Esophagus (tissue), 2 donors: Measurements from ENCODE around the gene SRSF9. TPM values are rescaled to one million over a fixed set of nuclear protein-coding genes. Genes with fewer than 3 reads are reported as not detected.
A peak's percentile ranks its signal among the peaks of the same experiment; 100 is the strongest.
"Not testable (repeated sequence)": the region's sequence is repeated elsewhere in the genome, so short reads cannot be mapped to it uniquely, and the experiment has no call there.

ENCODE experiments used
- H3K27ac ChIP-seq, 2 donors: one replicate each; pipeline ENCODE4 v1.5.1; 2013; ENCODE audit warnings: low read depth in 2 of 2, mild to moderate bottlenecking in 2 of 2, inconsistent platforms in 1 of 2, low read length in 1 of 2, moderate library complexity in 1 of 2
- H3K27me3 ChIP-seq, 2 donors: one replicate each; pipeline ENCODE4 v1.6.1; 2013; ENCODE audit warnings: low read length in 2 of 2, control low read depth in 1 of 2, mild to moderate bottlenecking in 1 of 2; ENCODE audit not compliant: insufficient read depth in 2 of 2, control insufficient read depth in 1 of 2
- H3K36me3 ChIP-seq, 2 donors: one replicate each; pipeline ENCODE4 v1.6.1; 2013; ENCODE audit warnings: low read length in 1 of 2; ENCODE audit not compliant: control insufficient read depth in 2 of 2, insufficient read depth in 2 of 2
- H3K4me1 ChIP-seq, 2 donors: one replicate each; pipeline ENCODE4 v1.6.1; 2013; ENCODE audit warnings: low read length in 1 of 2; ENCODE audit not compliant: control insufficient read depth in 2 of 2, insufficient read depth in 2 of 2
- H3K4me3 ChIP-seq, 2 donors: one replicate each; pipeline ENCODE4 v1.5.1; 2013; ENCODE audit warnings: low read length in 2 of 2, mild to moderate bottlenecking in 2 of 2, low read depth in 1 of 2, moderate library complexity in 1 of 2
- H3K9me3 ChIP-seq, 2 donors: one replicate each; pipeline ENCODE4 v1.6.1; 2013; ENCODE audit warnings: mild to moderate bottlenecking in 2 of 2, low read depth in 1 of 2, low read length in 1 of 2, moderate library complexity in 1 of 2; ENCODE audit not compliant: control insufficient read depth in 2 of 2, insufficient read depth in 1 of 2
- WGBS, 2 donors: extraction: QIAGEN DNeasy Blood & Tissue Kit; methylation state at CpG; one replicate each; pipeline ENCODE4 v1.1.7; 2013; 5-methylcytosine and 5-hydroxymethylcytosine counted together
- polyA plus RNA-seq, 2 donors: library from polyadenylated mRNA; stranded (reverse); fragments of 200-250 nt; gene quantifications; one replicate each; pipeline ENCODE4 v1.2.3, GENCODE V29; 2013
- donor health status: healthy with polysubstance abuse.
- donor health status: Bipolar disorder and iron deficiency.

SRSF9 gene
- polyA plus RNA-seq, 2 donors, result 119 to 133 TPM

DNA sequence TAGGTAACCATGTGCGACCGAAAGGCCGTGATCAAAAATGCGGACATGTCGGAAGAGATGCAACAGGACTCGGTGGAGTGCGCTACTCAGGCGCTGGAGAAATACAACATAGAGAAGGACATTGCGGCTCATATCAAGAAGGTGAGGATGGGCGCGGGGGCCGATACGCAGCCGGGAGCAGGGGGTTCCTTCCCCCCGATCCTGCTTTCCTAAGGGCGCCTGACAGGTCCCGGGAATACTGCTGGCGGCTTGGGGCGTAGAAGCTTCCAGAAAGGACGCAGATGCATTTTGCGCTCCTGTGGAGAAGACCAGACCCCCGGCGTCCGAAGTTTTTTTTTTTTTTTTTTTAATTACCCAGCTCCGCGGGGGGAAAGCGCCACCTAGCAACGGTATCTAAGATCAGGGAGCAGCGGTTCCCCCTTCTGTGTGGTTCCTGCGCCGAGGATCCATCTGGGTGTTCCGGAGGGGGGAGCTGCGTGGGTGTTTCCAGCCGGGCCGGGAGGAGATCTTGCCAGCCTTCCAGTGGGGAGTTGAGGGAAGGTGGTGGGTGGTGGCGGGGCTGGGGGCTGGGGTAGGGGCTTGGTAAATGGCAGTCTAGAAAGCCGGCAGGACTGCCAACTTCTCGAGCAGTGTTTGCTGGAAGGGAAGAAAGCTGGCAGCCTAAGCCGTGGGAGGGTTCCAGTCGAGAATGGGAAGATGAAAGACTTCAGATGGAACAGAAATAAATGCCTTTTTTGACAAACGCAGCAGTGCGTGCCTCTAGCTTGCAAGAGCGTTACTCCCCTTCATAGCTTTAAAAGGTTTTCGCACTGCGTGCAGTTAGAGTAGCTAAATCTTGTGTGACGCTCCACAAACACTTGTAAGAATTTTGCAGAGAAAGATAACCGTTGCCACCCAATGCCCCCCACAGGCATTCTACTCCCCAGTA lies 27.1 kb upstream of the SRSF9 start:
- Histone ChIP-seq H3K27me3 (no peaks in the 10 kb centered on the region), H3K4me1 (peaks cover 0 to 3% of the 10 kb centered on the region in 2 donors), H3K4me3 (peak overlapping the region; percentile 77 to 93), H3K9me3 (no peaks in the 10 kb centered on the region), H3K36me3 (no peaks in the 10 kb centered on the region), H3K27ac (peak overlapping the region; percentile 89 to 93)
- WGBS, 2 donors, result 0 to 2% methylated on average over 45 to 47 of the region's 47 CpGs

DNA sequence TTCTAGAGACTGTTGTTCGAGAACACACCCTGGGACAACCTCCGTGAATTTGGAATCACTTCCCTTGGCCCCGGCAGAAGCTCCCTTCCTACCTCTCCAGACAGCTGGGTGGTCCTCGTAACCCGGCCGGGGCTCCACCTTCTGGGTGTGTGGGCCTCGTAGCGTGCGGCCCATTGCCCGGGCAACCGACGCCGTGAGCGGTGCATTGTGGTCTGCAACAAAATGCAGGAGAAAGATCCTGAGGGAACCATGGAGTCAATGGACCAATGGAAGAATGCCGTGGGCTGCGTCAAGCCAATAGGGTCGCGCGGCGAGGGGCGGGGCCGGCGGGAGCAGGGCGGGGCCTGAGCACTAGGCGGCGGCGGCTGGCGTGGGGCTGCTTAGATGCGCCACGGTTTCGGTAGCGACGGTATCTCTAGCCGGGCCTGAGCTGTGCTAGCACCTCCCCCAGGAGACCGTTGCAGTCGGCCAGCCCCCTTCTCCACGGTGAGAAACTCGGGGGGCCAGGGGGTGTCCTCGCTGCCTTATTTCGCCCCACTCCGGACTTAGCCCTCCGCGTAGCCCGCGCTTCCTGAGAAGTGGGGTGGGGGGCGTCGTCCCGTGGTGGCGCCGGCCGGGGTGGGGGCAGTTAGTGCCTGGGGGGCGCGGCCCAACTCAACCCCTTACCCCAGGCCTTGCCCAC lies 26.3 kb upstream of the SRSF9 start, which contains the start of gene DYNLL1:
DYNLL1 (plus strand) TSS at position 383 of the 682 bp plus-strand sequence. CDS start 309 bp downstream, outside the sequence.
- no peaks in the 10 kb centered on the region for H3K9me3 ChIP-seq
- H3K27me3 ChIP-seq, result no peaks in the 10 kb centered on the region
- peaks cover 5 to 7% of the 10 kb centered on the region in 2 donors for H3K36me3 ChIP-seq
- H3K4me3 ChIP-seq, result peak within 1 kb of the TSS; percentile 77 to 93
- peaks cover 0 to 3% of the 10 kb centered on the region in 2 donors for H3K4me1 ChIP-seq
- peak within 1 kb of the TSS; percentile 89 to 93 for H3K27ac ChIP-seq
- 0 to 1% methylated on average over 52 to 53 of the region's 53 CpGs for WGBS, 2 donors

DNA sequence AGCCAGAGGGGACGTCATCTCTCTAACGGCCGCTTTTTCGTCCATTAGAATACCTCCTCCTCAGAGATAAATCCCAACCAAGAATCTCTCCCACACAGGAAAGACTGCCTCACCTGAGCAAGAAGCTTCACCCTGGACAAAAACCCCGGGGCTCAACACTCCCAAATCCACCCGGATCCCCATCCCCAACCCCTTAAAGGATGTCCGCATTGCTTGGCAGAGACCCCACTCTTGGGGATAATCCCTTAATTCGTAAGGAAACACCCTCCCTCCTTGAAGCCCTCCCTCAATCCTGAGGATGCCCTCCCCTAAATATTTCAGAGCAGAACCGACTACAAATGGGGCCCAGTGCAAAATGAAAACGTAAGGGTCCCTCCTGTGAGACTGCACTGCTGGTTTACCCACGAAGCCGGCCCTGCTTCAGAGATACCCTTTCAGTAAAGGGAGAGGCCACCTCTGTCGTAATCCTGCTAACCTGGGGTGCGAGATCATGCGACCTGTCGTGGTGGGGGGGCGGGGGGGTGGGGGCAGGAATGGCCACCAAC lies 25.7 kb upstream of the SRSF9 start:
- Histone ChIP-seq H3K36me3 (peaks cover 5 to 7% of the 10 kb centered on the region in 2 donors), H3K4me3 (peak overlapping the region; percentile 77 to 93), H3K27me3 (no peaks in the 10 kb centered on the region), H3K9me3 (no peaks in the 10 kb centered on the region), H3K4me1 (peaks cover 0 to 3% of the 10 kb centered on the region in 2 donors), H3K27ac (peak overlapping the region; percentile 64)
- 14 to 20% methylated on average over 17 of the region's 17 CpGs for WGBS, 2 donors

DNA sequence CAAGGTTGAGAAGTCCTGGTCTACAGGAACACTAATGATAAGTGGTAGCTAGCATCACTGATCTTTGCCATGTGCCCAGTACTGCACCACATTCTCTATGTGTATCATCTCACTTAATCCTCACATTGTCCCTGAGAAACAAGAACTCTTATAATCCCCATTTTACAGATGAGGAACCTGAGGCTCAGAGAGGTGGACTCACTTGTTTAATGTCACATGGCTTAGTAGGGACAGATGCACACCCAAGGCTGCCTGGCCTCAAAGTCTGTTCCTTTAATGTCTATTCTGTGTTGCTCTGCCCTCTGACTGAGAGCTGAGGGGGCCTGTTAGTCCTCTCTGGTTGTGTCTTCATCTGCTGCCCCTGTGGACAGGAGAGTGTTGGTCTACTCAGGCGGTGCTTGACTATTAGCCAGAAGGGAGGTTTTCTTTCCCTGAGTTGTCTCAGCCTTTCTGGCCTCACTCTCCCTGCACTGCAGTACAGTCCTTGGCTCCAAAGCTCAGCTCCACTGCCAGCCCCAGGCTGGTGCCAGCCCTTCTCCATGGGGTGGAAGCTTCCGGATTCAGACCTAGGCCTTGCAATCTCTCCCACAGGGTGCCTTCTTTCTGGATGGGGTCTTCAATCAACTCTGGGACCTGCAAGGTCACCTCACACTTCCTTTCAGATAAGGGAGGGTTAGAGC lies 21.4 kb upstream of the SRSF9 start:
- Histone ChIP-seq H3K27me3 (no peaks in the 10 kb centered on the region), H3K27ac (no peak overlapping the region), H3K9me3 (no peaks in the 10 kb centered on the region), H3K4me3 (no peak overlapping the region), H3K4me1 (peaks cover 0 to 5% of the 10 kb centered on the region in 2 donors), H3K36me3 (peaks cover 5 to 7% of the 10 kb centered on the region in 2 donors)
- WGBS, 2 donors, result 80 to 90% methylated on average over 2 of the region's 2 CpGs

DNA sequence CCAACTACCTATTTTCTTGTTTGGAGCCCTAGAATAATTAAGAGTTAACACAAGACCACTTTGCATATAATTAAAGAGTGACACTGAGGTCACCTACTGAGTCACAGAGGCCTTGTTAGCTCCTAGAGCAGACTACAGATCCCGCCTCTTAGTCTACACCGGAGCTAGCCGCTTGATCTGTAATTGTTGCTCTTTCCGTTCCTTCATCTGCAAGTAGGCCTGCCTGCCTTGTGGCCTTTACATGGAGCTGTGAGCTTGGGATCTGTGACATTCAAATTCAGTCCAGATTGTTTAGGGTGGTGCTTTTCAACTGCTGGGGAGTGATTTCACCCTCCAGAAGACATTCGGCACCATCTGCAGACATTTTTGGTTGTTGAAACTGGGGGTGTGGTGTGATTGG lies 20.8 kb upstream of the SRSF9 start:
- Histone ChIP-seq H3K27me3 (no peaks in the 10 kb centered on the region), H3K27ac (no peak overlapping the region), H3K9me3 (no peaks in the 10 kb centered on the region), H3K4me1 (peaks cover 0 to 4% of the 10 kb centered on the region in 2 donors), H3K36me3 (peaks cover 5 to 7% of the 10 kb centered on the region in 2 donors), H3K4me3 (no peak overlapping the region)
- 95% methylated on average over 5 of the region's 5 CpGs for WGBS, 2 donors

DNA sequence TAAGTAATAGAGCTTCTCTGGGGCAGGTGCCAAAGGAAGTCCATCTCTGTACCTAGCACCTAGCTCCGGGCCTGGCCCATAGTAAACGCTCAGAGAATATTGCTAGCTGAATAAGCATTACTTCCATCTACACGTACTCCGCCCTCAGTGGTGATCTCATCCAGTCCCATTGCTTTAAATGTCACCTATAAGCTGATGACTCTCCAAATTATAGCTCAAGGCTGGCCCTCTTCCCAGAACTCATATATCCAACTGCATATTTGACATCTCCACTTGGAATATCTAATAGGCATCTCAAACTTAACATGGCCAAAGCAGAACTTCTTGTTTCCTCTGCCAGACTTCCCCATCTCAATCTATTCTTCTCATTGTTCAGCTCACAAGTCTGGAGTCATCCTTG lies 19.5 kb upstream of the SRSF9 start:
- Histone ChIP-seq H3K36me3 (peaks cover 5 to 7% of the 10 kb centered on the region in 2 donors), H3K4me1 (peaks cover 0 to 2% of the 10 kb centered on the region in 2 donors), H3K9me3 (no peaks in the 10 kb centered on the region), H3K4me3 (no peak overlapping the region), H3K27ac (peak overlapping the region in 1 of 2 donors; percentile 63), H3K27me3 (no peaks in the 10 kb centered on the region)
- WGBS, 2 donors, result 66 to 71% methylated on average over 4 of the region's 4 CpGs

DNA sequence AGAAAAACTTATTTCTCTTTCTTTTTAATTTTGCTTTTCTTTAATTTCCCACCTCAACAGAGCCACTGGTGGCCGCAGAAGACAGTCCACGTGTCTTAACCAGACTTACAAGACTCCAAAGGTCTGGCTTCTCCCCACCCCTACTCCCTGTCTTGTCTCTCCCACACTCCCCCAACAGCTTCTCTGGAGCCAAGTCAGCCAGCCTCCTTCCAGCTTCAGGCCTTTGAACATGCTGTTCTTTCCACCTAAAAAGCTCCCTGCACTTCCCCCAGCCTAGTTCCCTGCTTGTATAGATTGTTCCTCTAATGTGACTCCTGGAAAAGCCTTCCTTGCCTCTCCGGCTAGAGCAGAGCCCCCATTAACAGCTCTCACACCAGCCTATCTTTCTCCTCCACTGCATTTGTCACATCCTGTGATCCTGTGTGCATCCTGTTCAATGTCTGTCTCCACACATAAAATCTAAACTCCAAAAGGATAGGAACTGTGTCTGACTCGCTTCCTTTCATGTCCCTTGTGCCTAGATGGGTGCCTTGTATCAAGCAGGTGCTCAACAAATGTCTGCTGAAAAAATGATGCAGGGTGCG lies 18.6 kb upstream of the SRSF9 start:
- WGBS, 2 donors, result 75 to 76% methylated on average over 5 of the region's 5 CpGs
- H3K27ac ChIP-seq, result no peak overlapping the region
- peaks cover 0 to 2% of the 10 kb centered on the region in 2 donors for H3K4me1 ChIP-seq
- H3K9me3 ChIP-seq, result no peaks in the 10 kb centered on the region
- H3K36me3 ChIP-seq, result peaks cover 5 to 7% of the 10 kb centered on the region in 2 donors
- no peak overlapping the region for H3K4me3 ChIP-seq
- H3K27me3 ChIP-seq, result no peaks in the 10 kb centered on the region

DNA sequence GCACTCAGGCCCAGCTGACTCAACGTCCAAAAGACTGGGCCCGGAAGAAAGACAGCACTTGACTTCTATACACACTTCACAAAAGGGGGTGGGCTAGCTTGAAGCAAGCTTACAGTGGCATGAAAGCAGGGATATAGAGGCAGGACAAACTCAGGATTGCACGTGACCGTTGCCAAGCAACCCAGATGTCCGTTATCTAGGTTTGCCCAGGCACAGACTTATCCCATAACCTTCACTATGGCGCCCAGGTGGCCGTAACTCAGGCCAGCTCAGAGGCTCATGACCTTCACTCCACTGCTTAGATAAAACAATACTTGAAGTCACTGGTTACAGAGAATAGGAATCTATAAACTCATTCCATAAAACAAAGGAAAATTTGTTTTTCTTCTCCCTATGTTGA lies 18.0 kb upstream of the SRSF9 start:
- not testable (repeated sequence) for H3K27ac ChIP-seq, H3K4me1 ChIP-seq, H3K36me3 ChIP-seq, H3K27me3 ChIP-seq, H3K4me3 ChIP-seq, H3K9me3 ChIP-seq
- WGBS, 2 donors, result 83 to 89% methylated on average over 7 of the region's 7 CpGs
